NCI-H446 (cell line): ENCODE data around the gene ANXA2R.
A peak's percentile ranks its signal among the peaks of the same experiment; 100 is the strongest.
"Not testable (repeated sequence)": the region's sequence is repeated elsewhere in the genome, so short reads cannot be mapped to it uniquely, and the experiment has no call there.

Source experiments
- DNase-seq, 2 experiments: peaks; one replicate each; lab custom pipeline; 2025; lab: John Stamatoyannopoulos, UW

ANXA2R gene

DNA sequence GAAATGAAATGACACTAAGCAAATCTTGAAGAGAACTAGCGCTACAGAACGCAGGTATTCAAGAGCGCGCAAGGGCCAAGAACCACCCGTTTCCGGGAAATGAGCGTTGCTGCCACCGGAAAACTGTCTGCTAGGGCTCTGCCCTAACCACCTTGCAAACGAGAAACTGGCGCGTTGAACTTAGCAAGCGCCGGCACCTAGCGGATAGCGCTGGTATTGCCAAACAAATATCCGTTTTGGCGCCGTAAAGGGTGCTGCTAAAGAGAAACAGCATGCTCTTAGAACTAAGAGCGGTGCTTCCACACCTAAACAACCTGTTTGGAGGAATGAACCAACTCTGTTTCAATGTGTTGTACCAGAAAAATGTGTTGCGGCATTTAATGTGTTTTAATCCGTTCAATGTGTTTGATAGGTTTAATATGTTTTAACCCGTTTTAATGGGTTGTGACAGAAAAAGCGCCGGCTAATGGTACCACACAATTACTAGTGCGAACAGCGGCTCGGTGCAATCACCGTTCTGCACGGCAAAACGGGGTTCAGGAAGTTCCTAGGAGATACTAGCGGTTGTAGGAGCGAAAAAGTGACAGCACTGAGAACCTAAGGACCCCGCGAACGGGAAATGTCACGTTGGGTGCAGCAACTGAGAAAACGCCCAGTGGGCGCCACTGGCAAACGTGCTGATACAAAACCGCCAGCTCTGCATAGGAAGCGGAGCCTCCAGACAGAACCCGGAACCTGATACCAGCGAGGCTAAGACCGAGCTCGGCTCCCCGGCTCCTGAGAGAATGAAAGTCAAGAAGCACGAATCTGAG lies at the start of gene ANXA2R:
ANXA2R (minus strand) TSS at position 33 of the 812 bp plus-strand sequence. CDS start 273 bp downstream, outside the sequence.
- DNase-seq, result peak; percentile 87 to 98

GRCh38 chr5:43086118-43086908 lies 46.2 kb upstream of the ANXA2R start:
- not testable (repeated sequence) for DNase-seq

GRCh38 chr5:43085453-43085852 lies 45.3 kb upstream of the ANXA2R start:
- DNase-seq, result no peak

DNA sequence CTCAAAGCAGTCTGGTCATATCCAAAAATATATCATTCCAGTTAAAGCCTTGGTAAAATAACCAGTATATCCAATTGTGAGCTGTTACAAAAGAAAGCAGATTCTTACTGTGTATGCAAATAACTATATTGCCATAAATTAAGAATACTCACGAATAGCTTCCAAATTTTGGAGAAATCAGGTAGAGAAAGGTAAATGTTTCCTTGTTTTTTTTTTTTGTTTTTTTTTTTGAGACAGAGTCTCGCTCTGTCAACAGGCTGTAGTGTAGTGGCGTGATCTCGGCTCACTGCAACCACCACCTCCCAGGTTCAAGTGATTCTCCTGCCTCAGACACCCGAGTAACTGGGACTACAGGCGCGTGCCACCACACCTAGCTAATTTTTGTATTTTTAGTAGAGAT lies 44.3 kb upstream of the ANXA2R start:
- DNase-seq, result not testable (repeated sequence)

- not testable (repeated sequence) for DNase-seq
Observed at GRCh38 chr5:43081345-43081744, 41.2 kb upstream of the ANXA2R start.

GRCh38 chr5:43078956-43079355 lies 38.8 kb upstream of the ANXA2R start:
- no peak for DNase-seq

GRCh38 chr5:43077446-43078191 lies 37.5 kb upstream of the ANXA2R start:
- not testable (repeated sequence) for DNase-seq

- no peak for DNase-seq
Observed at GRCh38 chr5:43075319-43076293, 35.5 kb upstream of the ANXA2R start.

- no peak for DNase-seq
Observed at GRCh38 chr5:43074987-43075318, 34.8 kb upstream of the ANXA2R start.

DNA sequence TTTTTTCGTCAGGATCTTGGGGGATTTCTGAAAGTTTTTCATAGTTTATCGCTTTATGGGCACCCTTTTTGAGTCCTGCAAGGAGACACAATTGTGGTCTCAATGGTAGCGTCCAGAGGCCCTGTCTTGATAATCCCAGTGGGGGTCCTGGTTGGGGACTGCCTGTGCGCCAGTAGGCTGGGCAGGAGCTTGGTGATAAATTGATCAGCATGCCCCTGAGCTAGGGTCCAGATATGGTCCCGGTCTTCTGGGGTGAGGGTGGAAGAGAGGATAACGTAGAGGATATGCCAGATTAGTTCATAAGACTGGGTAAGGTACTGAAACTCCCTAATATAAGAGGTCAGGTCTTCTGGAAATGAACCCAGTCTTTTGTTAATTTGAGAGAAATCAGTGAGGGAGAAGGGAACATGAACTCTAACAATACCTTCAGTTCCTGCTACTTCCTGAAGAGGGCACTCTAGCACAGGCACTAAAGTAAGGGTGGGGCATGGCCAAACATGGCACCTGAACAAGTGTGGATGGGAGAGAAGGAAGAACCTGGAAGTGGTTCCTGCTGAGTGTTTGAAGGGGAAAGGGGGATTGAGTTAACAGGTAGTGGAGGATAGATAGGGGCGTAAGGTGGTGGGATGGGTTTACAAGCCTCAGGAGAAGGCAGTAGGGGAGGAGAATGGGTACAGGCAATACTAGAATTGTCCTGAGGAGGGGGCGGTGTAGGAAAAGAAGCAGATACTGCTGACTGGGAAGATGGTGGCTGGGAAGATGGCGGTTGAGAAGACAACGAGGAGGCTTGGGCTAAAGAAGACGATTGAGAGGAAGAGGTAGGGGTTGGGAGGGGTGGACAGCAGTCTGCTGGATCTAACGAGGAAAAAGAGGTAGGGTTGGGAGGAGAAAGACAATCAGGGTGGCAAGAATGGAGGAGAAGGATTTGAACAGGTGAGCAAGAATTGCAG lies 33.8 kb upstream of the ANXA2R start:
- peak; percentile 13 to 65 for DNase-seq

GRCh38 chr5:43069401-43069720 lies 29.2 kb upstream of the ANXA2R start:
- DNase-seq, result not testable (repeated sequence)

DNA sequence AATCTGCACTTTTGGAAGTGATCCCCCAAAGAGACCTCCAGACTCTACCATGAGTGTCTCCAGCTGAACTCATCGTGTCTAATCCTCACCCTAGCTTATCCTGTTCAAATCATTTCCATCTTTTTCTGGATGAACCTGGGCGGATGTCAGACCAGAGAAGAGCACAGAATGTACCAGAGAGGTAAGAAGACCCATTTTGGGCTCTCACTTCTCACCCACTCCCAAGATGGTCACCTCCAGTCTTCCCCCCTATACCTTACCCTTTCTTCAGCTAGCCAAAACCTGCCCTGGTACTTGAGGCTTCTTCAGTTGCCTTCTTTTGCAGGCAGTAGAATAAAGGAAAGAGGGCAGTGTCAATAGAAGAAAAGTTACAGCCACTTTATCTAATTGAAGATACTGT lies 27.9 kb upstream of the ANXA2R start:
- no peak for DNase-seq

DNA sequence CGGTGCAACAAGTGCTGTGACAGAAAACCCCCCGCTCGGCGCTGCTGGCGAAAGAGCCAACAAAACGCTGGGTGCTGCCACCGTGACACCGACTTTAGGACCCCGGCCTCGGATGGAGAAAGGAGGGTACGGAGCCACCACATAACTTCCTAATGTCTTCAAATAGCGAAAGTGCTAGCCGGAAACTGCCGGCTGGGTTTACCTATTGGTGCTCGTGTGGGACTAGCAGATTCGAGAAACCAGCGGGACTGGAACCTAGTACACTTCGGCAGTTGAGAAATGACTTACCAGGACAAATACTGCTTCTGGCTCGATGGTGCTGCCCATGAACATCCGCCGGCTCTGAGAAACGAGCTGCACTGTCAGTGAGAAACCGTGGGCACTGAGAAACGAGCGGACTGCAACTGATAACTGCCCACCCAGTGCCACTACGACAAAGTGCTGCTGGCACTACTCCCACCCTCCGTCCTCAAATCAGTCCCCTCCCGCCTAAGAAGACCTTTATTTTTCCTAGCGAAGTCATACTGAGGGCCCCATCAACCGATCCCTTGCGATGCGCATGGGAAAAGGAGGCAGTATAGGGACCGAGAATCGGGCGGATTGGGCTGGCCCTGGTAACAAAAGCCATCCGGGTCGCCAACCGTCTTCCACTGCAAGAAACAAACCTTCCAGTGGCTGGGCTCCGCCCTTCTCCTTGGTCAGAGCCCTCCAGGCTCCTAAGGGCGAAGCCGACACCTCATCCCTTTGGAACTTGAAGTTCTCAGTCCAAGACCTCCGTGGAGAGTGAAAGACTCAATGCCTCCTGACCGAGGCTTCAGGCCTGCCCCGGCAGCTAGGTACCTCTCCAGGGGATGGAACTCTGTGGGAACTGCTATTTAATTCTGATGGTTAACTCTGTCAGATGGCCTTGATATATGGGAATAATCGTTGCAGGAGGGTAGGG lies 27.0 kb upstream of the ANXA2R start:
- DNase-seq, result peak; percentile 92 to 94

DNA sequence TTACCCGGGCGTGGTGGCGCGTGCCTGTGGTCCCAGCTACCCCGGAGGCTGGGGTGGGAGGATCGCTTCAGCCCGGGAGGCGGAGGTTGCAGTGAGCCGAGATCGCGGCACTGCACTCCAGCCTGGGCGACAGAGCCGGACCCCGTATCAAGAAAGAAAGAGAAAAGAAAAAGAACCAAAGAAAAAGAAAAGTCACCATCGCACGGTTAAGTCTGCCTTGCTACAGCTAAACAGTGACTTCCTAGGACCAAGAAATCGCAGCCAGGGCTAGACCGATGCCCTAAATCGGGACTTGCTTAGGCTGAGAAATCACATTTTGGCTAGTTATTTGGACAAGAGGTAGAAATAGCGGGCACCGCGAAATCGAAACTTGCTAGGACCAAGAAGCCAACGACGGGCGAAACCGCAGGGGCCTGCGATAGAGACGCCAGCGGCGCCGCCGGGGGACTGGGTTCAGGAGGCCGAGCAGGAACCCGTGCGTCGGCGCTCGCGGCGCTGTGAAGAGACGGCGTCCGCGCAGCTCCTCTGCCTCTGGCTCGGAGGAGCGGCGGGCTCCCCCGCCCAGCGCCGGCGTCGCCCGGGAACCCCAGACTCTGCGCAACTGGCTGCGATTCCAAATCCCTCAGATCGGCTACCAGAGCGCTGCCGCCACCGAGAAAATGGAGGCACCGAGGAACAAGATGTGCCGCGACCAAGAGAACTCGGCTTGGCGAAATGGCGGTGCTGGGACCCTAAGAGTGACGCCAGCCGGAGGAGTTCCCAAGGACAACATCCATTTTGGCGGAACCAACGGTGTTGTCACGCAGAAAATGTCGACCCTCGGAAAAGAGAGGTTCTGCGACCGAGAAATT lies 26.1 kb upstream of the ANXA2R start:
- peak; percentile 87 to 88 for DNase-seq

- no peak for DNase-seq
Observed at GRCh38 chr5:43065387-43065947, 25.3 kb upstream of the ANXA2R start.

- no peak for DNase-seq
Observed at GRCh38 chr5:43063721-43064171, 23.6 kb upstream of the ANXA2R start.

DNA sequence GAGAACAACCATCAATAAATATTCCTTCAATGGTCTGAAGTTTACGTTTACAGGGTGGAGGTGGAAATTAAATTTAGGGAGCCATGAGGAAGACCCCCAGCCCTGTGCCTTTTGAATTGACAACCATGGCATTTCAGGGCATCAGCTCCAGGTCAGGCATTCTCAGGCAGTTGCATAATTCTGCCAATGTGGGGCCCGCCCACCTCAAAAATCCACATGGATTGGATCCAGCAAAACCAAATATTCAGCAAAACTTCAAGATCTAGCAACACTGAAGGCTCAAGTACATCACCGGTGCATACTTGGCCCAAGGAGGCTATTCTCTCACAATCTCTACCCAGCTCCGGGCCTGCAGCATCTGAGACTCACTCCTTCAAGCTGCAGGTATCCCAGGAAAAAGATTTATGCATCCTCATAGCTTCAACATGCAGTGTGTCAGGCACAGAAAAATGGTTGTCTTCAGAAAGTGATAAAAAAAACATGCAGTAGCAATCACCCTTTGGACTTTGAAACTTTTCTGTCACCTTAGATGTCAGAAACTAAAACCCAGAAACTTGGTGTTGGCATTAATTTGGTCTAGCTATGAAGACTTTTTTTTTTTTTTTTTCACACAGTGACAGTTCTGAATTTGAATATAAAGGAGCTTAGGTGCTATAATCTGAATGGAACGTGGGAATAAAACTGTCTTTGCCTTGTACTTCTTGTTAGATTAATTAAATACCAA lies 21.4 kb upstream of the ANXA2R start:
- DNase-seq, result no peak
